ENCODE data around the gene NAA60. TPM values are rescaled to one million over a fixed set of nuclear protein-coding genes. Genes with fewer than 3 reads are reported as not detected.

Gene NAA60
- total and polyA plus RNA-seq, 2 of the 13 experiments (the other 11 are each of a cell fraction or from before 2014, with no cell fraction given) = 14.7 to 32.0 TPM

DNA sequence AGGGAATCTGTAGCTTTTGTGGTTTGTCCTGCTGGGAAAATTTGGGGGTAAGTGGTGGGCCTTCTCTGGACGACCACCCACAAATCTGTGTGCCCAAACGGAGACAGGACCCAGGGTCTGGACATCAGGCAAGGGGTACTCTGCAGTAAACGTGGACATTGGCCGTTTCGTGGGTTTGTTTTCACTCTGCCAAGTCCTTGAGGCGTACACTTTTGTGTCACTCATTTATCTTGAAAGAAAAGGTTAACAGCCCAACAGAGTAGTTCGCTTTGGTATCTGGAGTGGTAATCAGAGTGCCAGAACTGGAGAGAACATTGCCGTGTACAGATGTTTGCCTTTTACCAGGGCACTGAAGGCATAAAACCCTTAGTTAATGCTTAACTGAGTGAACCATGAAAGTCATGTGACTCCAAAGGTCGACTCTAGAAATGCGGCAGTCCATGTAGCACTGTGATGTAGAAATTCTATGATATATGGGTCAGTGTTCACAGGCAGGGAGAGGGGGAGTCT is 15.4 kb downstream of the NAA60 start (continued):
- TF ChIP-seq FOXM1 (CRISPR knock-in tag; IDR thresholded peaks at IDR 0.05) = no peak
- TF ChIP-seq SOX6 (IDR thresholded peaks at IDR 0.05) = no peak
- TF ChIP-seq SOX6 (CRISPR knock-in tag; IDR thresholded peaks at IDR 0.05) = peak; percentile 34; the same call in 1 of the 2 replicates
- TF ChIP-seq ZNF75D (CRISPR knock-in tag; IDR thresholded peaks at IDR 0.05; ENCODE audit: borderline replicate concordance) = no peak
- no peak for TF ChIP-seq GZF1 (CRISPR knock-in tag; IDR thresholded peaks at IDR 0.05)
- TF ChIP-seq ATF1 (CRISPR knock-in tag; IDR thresholded peaks at IDR 0.05) = no peak
- no peak for TF ChIP-seq DNMT3B (CRISPR knock-in tag; conservative IDR thresholded peaks at IDR 0.05)
- TF ChIP-seq ARNT (IDR thresholded peaks at IDR 0.05) = no peak
- peak in 1 of 2 experiments; percentile 64; a peak in 1 of 4 replicates for TF ChIP-seq KLF16 (CRISPR knock-in tag; IDR thresholded peaks at IDR 0.05)
- TF ChIP-seq NFIB (CRISPR knock-in tag; IDR thresholded peaks at IDR 0.05; ENCODE audit: borderline replicate concordance) = no peak
- TF ChIP-seq ZNF567 (CRISPR knock-in tag; IDR thresholded peaks at IDR 0.05; ENCODE audit: borderline replicate concordance) = no peak
- TF ChIP-seq ISX (CRISPR knock-in tag; conservative IDR thresholded peaks at IDR 0.05) = 0 out of 2 replicates have a peak, but pooled peaks have one; percentile 38
- TF ChIP-seq, protein P1, sequence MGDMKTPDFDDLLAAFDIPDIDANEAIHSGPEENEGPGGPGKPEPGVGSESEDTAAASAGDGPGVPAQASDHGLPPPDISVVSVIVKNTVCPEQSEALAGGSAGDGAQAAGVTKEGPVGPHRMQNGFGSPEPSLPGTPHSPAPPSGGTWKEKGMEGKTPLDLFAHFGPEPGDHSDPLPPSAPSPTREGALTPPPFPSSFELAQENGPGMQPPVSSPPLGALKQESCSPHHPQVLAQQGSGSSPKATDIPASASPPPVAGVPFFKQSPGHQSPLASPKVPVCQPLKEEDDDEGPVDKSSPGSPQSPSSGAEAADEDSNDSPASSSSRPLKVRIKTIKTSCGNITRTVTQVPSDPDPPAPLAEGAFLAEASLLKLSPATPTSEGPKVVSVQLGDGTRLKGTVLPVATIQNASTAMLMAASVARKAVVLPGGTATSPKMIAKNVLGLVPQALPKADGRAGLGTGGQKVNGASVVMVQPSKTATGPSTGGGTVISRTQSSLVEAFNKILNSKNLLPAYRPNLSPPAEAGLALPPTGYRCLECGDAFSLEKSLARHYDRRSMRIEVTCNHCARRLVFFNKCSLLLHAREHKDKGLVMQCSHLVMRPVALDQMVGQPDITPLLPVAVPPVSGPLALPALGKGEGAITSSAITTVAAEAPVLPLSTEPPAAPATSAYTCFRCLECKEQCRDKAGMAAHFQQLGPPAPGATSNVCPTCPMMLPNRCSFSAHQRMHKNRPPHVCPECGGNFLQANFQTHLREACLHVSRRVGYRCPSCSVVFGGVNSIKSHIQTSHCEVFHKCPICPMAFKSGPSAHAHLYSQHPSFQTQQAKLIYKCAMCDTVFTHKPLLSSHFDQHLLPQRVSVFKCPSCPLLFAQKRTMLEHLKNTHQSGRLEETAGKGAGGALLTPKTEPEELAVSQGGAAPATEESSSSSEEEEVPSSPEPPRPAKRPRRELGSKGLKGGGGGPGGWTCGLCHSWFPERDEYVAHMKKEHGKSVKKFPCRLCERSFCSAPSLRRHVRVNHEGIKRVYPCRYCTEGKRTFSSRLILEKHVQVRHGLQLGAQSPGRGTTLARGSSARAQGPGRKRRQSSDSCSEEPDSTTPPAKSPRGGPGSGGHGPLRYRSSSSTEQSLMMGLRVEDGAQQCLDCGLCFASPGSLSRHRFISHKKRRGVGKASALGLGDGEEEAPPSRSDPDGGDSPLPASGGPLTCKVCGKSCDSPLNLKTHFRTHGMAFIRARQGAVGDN (CRISPR knock-in tag; IDR thresholded peaks at IDR 0.05) = no peak
- TF ChIP-seq RCOR2 (CRISPR knock-in tag; IDR thresholded peaks at IDR 0.05) = no peak
- TF ChIP-seq ZSCAN9 (CRISPR knock-in tag; IDR thresholded peaks at IDR 0.05; ENCODE audit: borderline replicate concordance) = no peak
- peak; percentile 61; the same call in 1 of the 2 replicates for TF ChIP-seq TBX2 (CRISPR knock-in tag; IDR thresholded peaks at IDR 0.05; ENCODE audit: borderline replicate concordance)
- 0 out of 2 replicates have a peak, but pooled peaks have one; percentile 38 for TF ChIP-seq ZNF724P (CRISPR knock-in tag; IDR thresholded peaks at IDR 0.05; ENCODE audit: borderline replicate concordance)
- no peak for TF ChIP-seq ZNF331 (CRISPR knock-in tag; IDR thresholded peaks at IDR 0.05)
- TF ChIP-seq KLF15 (CRISPR knock-in tag; IDR thresholded peaks at IDR 0.05; ENCODE audit: borderline replicate concordance) = no peak
- TF ChIP-seq RELA (CRISPR knock-in tag; IDR thresholded peaks at IDR 0.05) = no peak
- no peak for TF ChIP-seq HNRNPH1 (optimal IDR thresholded peaks at IDR 0.05; ENCODE audit: low read depth, low read length)
- no peak for TF ChIP-seq ZNF33B (CRISPR knock-in tag; IDR thresholded peaks at IDR 0.05)
- TF ChIP-seq ADNP (CRISPR knock-in tag; IDR thresholded peaks at IDR 0.05) = no peak
- no peak; the same call in 1 of the 2 replicates for TF ChIP-seq MAX (IDR thresholded peaks at IDR 0.05)
- no peak for TF ChIP-seq ZNF790 (CRISPR knock-in tag; IDR thresholded peaks at IDR 0.05; ENCODE audit: borderline replicate concordance)
- peak; percentile 59 for TF ChIP-seq RBM22 (optimal IDR thresholded peaks at IDR 0.05; ENCODE audit: low read length)
- TF ChIP-seq, protein P2, sequence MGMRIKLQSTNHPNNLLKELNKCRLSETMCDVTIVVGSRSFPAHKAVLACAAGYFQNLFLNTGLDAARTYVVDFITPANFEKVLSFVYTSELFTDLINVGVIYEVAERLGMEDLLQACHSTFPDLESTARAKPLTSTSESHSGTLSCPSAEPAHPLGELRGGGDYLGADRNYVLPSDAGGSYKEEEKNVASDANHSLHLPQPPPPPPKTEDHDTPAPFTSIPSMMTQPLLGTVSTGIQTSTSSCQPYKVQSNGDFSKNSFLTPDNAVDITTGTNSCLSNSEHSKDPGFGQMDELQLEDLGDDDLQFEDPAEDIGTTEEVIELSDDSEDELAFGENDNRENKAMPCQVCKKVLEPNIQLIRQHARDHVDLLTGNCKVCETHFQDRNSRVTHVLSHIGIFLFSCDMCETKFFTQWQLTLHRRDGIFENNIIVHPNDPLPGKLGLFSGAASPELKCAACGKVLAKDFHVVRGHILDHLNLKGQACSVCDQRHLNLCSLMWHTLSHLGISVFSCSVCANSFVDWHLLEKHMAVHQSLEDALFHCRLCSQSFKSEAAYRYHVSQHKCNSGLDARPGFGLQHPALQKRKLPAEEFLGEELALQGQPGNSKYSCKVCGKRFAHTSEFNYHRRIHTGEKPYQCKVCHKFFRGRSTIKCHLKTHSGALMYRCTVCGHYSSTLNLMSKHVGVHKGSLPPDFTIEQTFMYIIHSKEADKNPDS (CRISPR knock-in tag; IDR thresholded peaks at IDR 0.05) = no peak
- TF ChIP-seq ZNF782 (CRISPR knock-in tag; IDR thresholded peaks at IDR 0.05; ENCODE audit: borderline replicate concordance) = no peak
